NCI-H146 treated with DMSO at 0.1 percent for 48 hours (cell line): ENCODE results near the gene CASQ2.
A peak's percentile ranks its signal among the peaks of the same experiment; 100 is the strongest.

Source experiments
- DNase-seq: peaks from one replicate; lab custom pipeline; 2025; ENCODE audit not compliant: unreplicated experiment; lab: John Stamatoyannopoulos, UW

Gene CASQ2

GRCh38 chr1:115697619-115698018 lies 70.9 kb downstream of the CASQ2 start:
- DNase-seq, result no peak

GRCh38 chr1:115694805-115695204 lies 73.7 kb downstream of the CASQ2 start:
- DNase-seq, result peak; percentile 68

GRCh38 chr1:115692224-115692623 lies 76.3 kb downstream of the CASQ2 start:
- no peak for DNase-seq

- no peak for DNase-seq
These were observed 77.5 kb downstream of the CASQ2 start for GRCh38 chr1:115690972-115691371.

GRCh38 chr1:115687744-115688143 lies 80.8 kb downstream of the CASQ2 start:
- no peak for DNase-seq

- no peak for DNase-seq
These were observed 83.3 kb downstream of the CASQ2 start for GRCh38 chr1:115685029-115685705.

- no peak for DNase-seq
These were observed 85.7 kb downstream of the CASQ2 start for GRCh38 chr1:115682792-115683191.

GRCh38 chr1:115680730-115681111 lies 87.8 kb downstream of the CASQ2 start:
- no peak for DNase-seq

GRCh38 chr1:115679141-115679611 lies 89.3 kb downstream of the CASQ2 start:
- no peak for DNase-seq

- no peak for DNase-seq
These were observed 90.4 kb downstream of the CASQ2 start for GRCh38 chr1:115678141-115678540.

- no peak for DNase-seq
These were observed 90.9 kb downstream of the CASQ2 start for GRCh38 chr1:115677565-115677964.

GRCh38 chr1:115677182-115677555 lies 91.3 kb downstream of the CASQ2 start:
- no peak for DNase-seq

- DNase-seq, result no peak
These were observed 91.9 kb downstream of the CASQ2 start for GRCh38 chr1:115676498-115677181.

GRCh38 chr1:115672224-115673009 lies 96.1 kb downstream of the CASQ2 start:
- DNase-seq, result no peak

- no peak for DNase-seq
These were observed 97.2 kb downstream of the CASQ2 start for GRCh38 chr1:115671176-115671934.

GRCh38 chr1:115670476-115671175 lies 97.9 kb downstream of the CASQ2 start:
- DNase-seq, result peak; percentile 78

GRCh38 chr1:115669886-115670285 lies 98.6 kb downstream of the CASQ2 start:
- no peak for DNase-seq

GRCh38 chr1:115669002-115669673 lies 99.4 kb downstream of the CASQ2 start:
- no peak for DNase-seq

- no peak for DNase-seq
These were observed 99.9 kb downstream of the CASQ2 start for GRCh38 chr1:115668579-115668978.

- DNase-seq, result no peak
These were observed 101.8 kb downstream of the CASQ2 start for GRCh38 chr1:115666702-115667101.
